Measurements from ENCODE around the gene RGS3.

Gene RGS3

GRCh38 chr9:113526231-113526746, 62.8 kb downstream of the RGS3 start:
- no peak overlapping the region for H3K4me3 ChIP-seq (ENCODE audit: low read length)
- H3K9me3 ChIP-seq (ENCODE audit: insufficient read depth, low read depth, low read length): no peaks in the 10 kb centered on the region
- no peak overlapping the region for H3K27ac ChIP-seq (ENCODE audit: low read length)
- H3K27me3 ChIP-seq (ENCODE audit: insufficient read depth, low read length): no peaks in the 10 kb centered on the region
- peaks cover 2% of the 10 kb centered on the region; the same call in 1 of the 2 replicates for H3K4me1 ChIP-seq (ENCODE audit: insufficient read depth, low read length)
- peaks cover 11% of the 10 kb centered on the region; the same call in 1 of the 2 replicates for H3K36me3 ChIP-seq (ENCODE audit: insufficient read depth, low read depth, low read length)
- H3K9ac ChIP-seq (ENCODE audit: low read depth, low read length): no peak overlapping the region

GRCh38 chr9:113526841-113527240, 63.3 kb downstream of the RGS3 start:
- no peaks in the 10 kb centered on the region for H3K9me3 ChIP-seq (ENCODE audit: insufficient read depth, low read depth, low read length)
- peaks cover 11% of the 10 kb centered on the region; the same call in 1 of the 2 replicates for H3K36me3 ChIP-seq (ENCODE audit: insufficient read depth, low read depth, low read length)
- no peak overlapping the region for H3K27ac ChIP-seq (ENCODE audit: low read length)
- no peaks in the 10 kb centered on the region for H3K27me3 ChIP-seq (ENCODE audit: insufficient read depth, low read length)
- H3K4me1 ChIP-seq (ENCODE audit: insufficient read depth, low read length): peaks cover 2% of the 10 kb centered on the region; the same call in 1 of the 2 replicates
- no peak overlapping the region for H3K9ac ChIP-seq (ENCODE audit: low read depth, low read length)
- no peak overlapping the region for H3K4me3 ChIP-seq (ENCODE audit: low read length)

- H3K9ac ChIP-seq (ENCODE audit: low read depth, low read length): no peak overlapping the region
- H3K27me3 ChIP-seq (ENCODE audit: insufficient read depth, low read length): no peaks in the 10 kb centered on the region
- H3K36me3 ChIP-seq (ENCODE audit: insufficient read depth, low read depth, low read length): peaks cover 11% of the 10 kb centered on the region; the same call in 1 of the 2 replicates
- H3K27ac ChIP-seq (ENCODE audit: low read length): no peak overlapping the region
- no peaks in the 10 kb centered on the region for H3K9me3 ChIP-seq (ENCODE audit: insufficient read depth, low read depth, low read length)
- H3K4me1 ChIP-seq (ENCODE audit: insufficient read depth, low read length): peaks cover 2% of the 10 kb centered on the region; the same call in 1 of the 2 replicates
- no peak overlapping the region for H3K4me3 ChIP-seq (ENCODE audit: low read length)
Measured at GRCh38 chr9:113528088-113528487, 64.6 kb downstream of the RGS3 start.

GRCh38 chr9:113528811-113529210, 65.3 kb downstream of the RGS3 start:
- Histone ChIP-seq H3K9ac (ENCODE audit: low read depth, low read length) (no peak overlapping the region), H3K4me3 (ENCODE audit: low read length) (no peak overlapping the region), H3K4me1 (ENCODE audit: insufficient read depth, low read length) (peaks cover 2% of the 10 kb centered on the region; the same call in 1 of the 2 replicates), H3K27me3 (ENCODE audit: insufficient read depth, low read length) (no peaks in the 10 kb centered on the region), H3K36me3 (ENCODE audit: insufficient read depth, low read depth, low read length) (peaks cover 11% of the 10 kb centered on the region; the same call in 1 of the 2 replicates), H3K27ac (ENCODE audit: low read length) (no peak overlapping the region), H3K9me3 (ENCODE audit: insufficient read depth, low read depth, low read length) (no peaks in the 10 kb centered on the region)

GRCh38 chr9:113529336-113530009, 65.9 kb downstream of the RGS3 start:
- Histone ChIP-seq H3K36me3 (ENCODE audit: insufficient read depth, low read depth, low read length) (peaks cover 11% of the 10 kb centered on the region; the same call in 1 of the 2 replicates), H3K4me1 (ENCODE audit: insufficient read depth, low read length) (peaks cover 2% of the 10 kb centered on the region; the same call in 1 of the 2 replicates), H3K27me3 (ENCODE audit: insufficient read depth, low read length) (no peaks in the 10 kb centered on the region), H3K9me3 (ENCODE audit: insufficient read depth, low read depth, low read length) (no peaks in the 10 kb centered on the region), H3K27ac (ENCODE audit: low read length) (no peak overlapping the region), H3K9ac (ENCODE audit: low read depth, low read length) (no peak overlapping the region), H3K4me3 (ENCODE audit: low read length) (no peak overlapping the region)

GRCh38 chr9:113530022-113530635, 66.6 kb downstream of the RGS3 start:
- no peaks in the 10 kb centered on the region for H3K9me3 ChIP-seq (ENCODE audit: insufficient read depth, low read depth, low read length)
- H3K27ac ChIP-seq (ENCODE audit: low read length): no peak overlapping the region
- no peak overlapping the region for H3K9ac ChIP-seq (ENCODE audit: low read depth, low read length)
- no peaks in the 10 kb centered on the region for H3K27me3 ChIP-seq (ENCODE audit: insufficient read depth, low read length)
- H3K4me3 ChIP-seq (ENCODE audit: low read length): no peak overlapping the region
- H3K36me3 ChIP-seq (ENCODE audit: insufficient read depth, low read depth, low read length): peaks cover 11% of the 10 kb centered on the region; the same call in 1 of the 2 replicates
- H3K4me1 ChIP-seq (ENCODE audit: insufficient read depth, low read length): peaks cover 2% of the 10 kb centered on the region; the same call in 1 of the 2 replicates

- Histone ChIP-seq H3K4me3 (ENCODE audit: low read length) (no peak overlapping the region), H3K9ac (ENCODE audit: low read depth, low read length) (no peak overlapping the region), H3K4me1 (ENCODE audit: insufficient read depth, low read length) (peaks cover 2% of the 10 kb centered on the region; the same call in 1 of the 2 replicates), H3K9me3 (ENCODE audit: insufficient read depth, low read depth, low read length) (no peaks in the 10 kb centered on the region), H3K27me3 (ENCODE audit: insufficient read depth, low read length) (no peaks in the 10 kb centered on the region), H3K27ac (ENCODE audit: low read length) (no peak overlapping the region), H3K36me3 (ENCODE audit: insufficient read depth, low read depth, low read length) (peaks cover 11% of the 10 kb centered on the region; the same call in 1 of the 2 replicates)
Measured at GRCh38 chr9:113530942-113531341, 67.4 kb downstream of the RGS3 start.

- no peak overlapping the region for H3K9ac ChIP-seq (ENCODE audit: low read depth, low read length)
- no peak overlapping the region for H3K4me3 ChIP-seq (ENCODE audit: low read length)
- H3K9me3 ChIP-seq (ENCODE audit: insufficient read depth, low read depth, low read length): no peaks in the 10 kb centered on the region
- H3K4me1 ChIP-seq (ENCODE audit: insufficient read depth, low read length): no peaks in the 10 kb centered on the region; the same call in 1 of the 2 replicates
- H3K36me3 ChIP-seq (ENCODE audit: insufficient read depth, low read depth, low read length): peaks cover 11% of the 10 kb centered on the region; the same call in 1 of the 2 replicates
- H3K27me3 ChIP-seq (ENCODE audit: insufficient read depth, low read length): no peaks in the 10 kb centered on the region
- no peak overlapping the region for H3K27ac ChIP-seq (ENCODE audit: low read length)
Measured at GRCh38 chr9:113531919-113532808, 68.6 kb downstream of the RGS3 start.

GRCh38 chr9:113532809-113533190, 69.3 kb downstream of the RGS3 start:
- no peak overlapping the region for H3K27ac ChIP-seq (ENCODE audit: low read length)
- no peaks in the 10 kb centered on the region for H3K27me3 ChIP-seq (ENCODE audit: insufficient read depth, low read length)
- no peak overlapping the region for H3K9ac ChIP-seq (ENCODE audit: low read depth, low read length)
- peaks cover 11% of the 10 kb centered on the region; the same call in 1 of the 2 replicates for H3K36me3 ChIP-seq (ENCODE audit: insufficient read depth, low read depth, low read length)
- H3K9me3 ChIP-seq (ENCODE audit: insufficient read depth, low read depth, low read length): no peaks in the 10 kb centered on the region
- no peaks in the 10 kb centered on the region; the same call in 1 of the 2 replicates for H3K4me1 ChIP-seq (ENCODE audit: insufficient read depth, low read length)
- no peak overlapping the region for H3K4me3 ChIP-seq (ENCODE audit: low read length)

GRCh38 chr9:113533335-113534225, 70.1 kb downstream of the RGS3 start:
- Histone ChIP-seq H3K27me3 (ENCODE audit: insufficient read depth, low read length) (no peaks in the 10 kb centered on the region), H3K9ac (ENCODE audit: low read depth, low read length) (no peak overlapping the region), H3K4me1 (ENCODE audit: insufficient read depth, low read length) (no peaks in the 10 kb centered on the region; the same call in 1 of the 2 replicates), H3K27ac (ENCODE audit: low read length) (no peak overlapping the region), H3K4me3 (ENCODE audit: low read length) (no peak overlapping the region), H3K9me3 (ENCODE audit: insufficient read depth, low read depth, low read length) (no peaks in the 10 kb centered on the region), H3K36me3 (ENCODE audit: insufficient read depth, low read depth, low read length) (peaks cover 11% of the 10 kb centered on the region; the same call in 1 of the 2 replicates)

Measured in iPS-20b (cell line).